ENCODE results near the gene MARS1. TPM values are rescaled to one million over a fixed set of nuclear protein-coding genes. Genes with fewer than 3 reads are reported as not detected.

Gene MARS1
- total RNA-seq, 1 donor from 2014 or later: 350 TPM

- no peak for TF ChIP-seq CTCF (IDR thresholded peaks at IDR 0.05)
- peaks cover 79% of the 10 kb centered on the region for H3K4me1 Mint-ChIP-seq (ENCODE audit: low read depth)
- H3K27me3 Mint-ChIP-seq (ENCODE audit: low read depth): no peaks in the 10 kb centered on the region
- no peaks in the 10 kb centered on the region for H3K36me3 Mint-ChIP-seq (ENCODE audit: low read depth)
- no peaks in the 10 kb centered on the region for H3K9me3 Mint-ChIP-seq (ENCODE audit: low read depth)
- DNase-seq (ENCODE audit: low spot score): no peak
- peak overlapping the region; percentile 83 for H3K27ac Mint-ChIP-seq (ENCODE audit: unreplicated experiment)
- H3K4me3 Mint-ChIP-seq (ENCODE audit: unreplicated experiment): peak overlapping the region; percentile 52
These were observed 32.3 kb upstream of the MARS1 start for GRCh38 chr12:57455374-57456144.

- Mint-ChIP-seq H3K27ac (ENCODE audit: unreplicated experiment) (peak overlapping the region; percentile 76), H3K4me1 (ENCODE audit: low read depth) (peaks cover 77% of the 10 kb centered on the region), H3K4me3 (ENCODE audit: unreplicated experiment) (peak overlapping the region; percentile 52), H3K9me3 (ENCODE audit: low read depth) (no peaks in the 10 kb centered on the region), H3K27me3 (ENCODE audit: low read depth) (no peaks in the 10 kb centered on the region), H3K36me3 (ENCODE audit: low read depth) (no peaks in the 10 kb centered on the region)
- peak; percentile 78 for TF ChIP-seq CTCF (IDR thresholded peaks at IDR 0.05)
- no peak for DNase-seq (ENCODE audit: low spot score)
These were observed 31.6 kb upstream of the MARS1 start for GRCh38 chr12:57456145-57456700.

- no peak for DNase-seq (ENCODE audit: low spot score)
- Mint-ChIP-seq H3K4me3 (ENCODE audit: unreplicated experiment) (no peak overlapping the region), H3K36me3 (ENCODE audit: low read depth) (no peaks in the 10 kb centered on the region), H3K27me3 (ENCODE audit: low read depth) (no peaks in the 10 kb centered on the region), H3K9me3 (ENCODE audit: low read depth) (no peaks in the 10 kb centered on the region), H3K27ac (ENCODE audit: unreplicated experiment) (peak overlapping the region; percentile 97), H3K4me1 (ENCODE audit: low read depth) (peaks cover 72% of the 10 kb centered on the region)
- no peak for TF ChIP-seq CTCF (IDR thresholded peaks at IDR 0.05)
These were observed 31.0 kb upstream of the MARS1 start for GRCh38 chr12:57456737-57457490.

GRCh38 chr12:57458665-57459054 is 29.2 kb upstream of the MARS1 start:
- peak overlapping the region; percentile 97 for H3K27ac Mint-ChIP-seq (ENCODE audit: unreplicated experiment)
- peaks cover 66% of the 10 kb centered on the region for H3K4me1 Mint-ChIP-seq (ENCODE audit: low read depth)
- no peaks in the 10 kb centered on the region for H3K36me3 Mint-ChIP-seq (ENCODE audit: low read depth)
- no peak for TF ChIP-seq CTCF (IDR thresholded peaks at IDR 0.05)
- H3K4me3 Mint-ChIP-seq (ENCODE audit: unreplicated experiment): peak overlapping the region; percentile 95
- no peaks in the 10 kb centered on the region for H3K27me3 Mint-ChIP-seq (ENCODE audit: low read depth)
- no peak for DNase-seq (ENCODE audit: low spot score)
- no peaks in the 10 kb centered on the region for H3K9me3 Mint-ChIP-seq (ENCODE audit: low read depth)

GRCh38 chr12:57459055-57459749 is 28.7 kb upstream of the MARS1 start:
- H3K36me3 Mint-ChIP-seq (ENCODE audit: low read depth): no peaks in the 10 kb centered on the region
- no peaks in the 10 kb centered on the region for H3K27me3 Mint-ChIP-seq (ENCODE audit: low read depth)
- H3K9me3 Mint-ChIP-seq (ENCODE audit: low read depth): no peaks in the 10 kb centered on the region
- H3K4me1 Mint-ChIP-seq (ENCODE audit: low read depth): peaks cover 66% of the 10 kb centered on the region
- peak overlapping the region; percentile 95 for H3K4me3 Mint-ChIP-seq (ENCODE audit: unreplicated experiment)
- DNase-seq (ENCODE audit: low spot score): no peak
- peak overlapping the region; percentile 97 for H3K27ac Mint-ChIP-seq (ENCODE audit: unreplicated experiment)
- TF ChIP-seq CTCF (IDR thresholded peaks at IDR 0.05): peak; percentile 94

Data from chondrocyte (in vitro differentiated cells).